Uterus (tissue), 2 donors: ENCODE data around the gene NR2F1.

Experiments used
- POLR2A ChIP-seq, 2 donors: fragments of 450-650 bp; IDR thresholded peaks; one replicate each; pipeline ENCODE4 v1.6.1; 2016; ENCODE audit warnings: antibody characterized with exemption in 2 of 2, mild to moderate bottlenecking in 1 of 2, moderate library complexity in 1 of 2
- TF ChIP-seq, protein P1 (sequence below), 4 experiments: fragments of 200-600 bp in 2 of 4; fragments of 450-650 bp in 2 of 4; sonication (generic) in 2 of 4; IDR thresholded peaks; one replicate each; pipeline ENCODE4 v1.5.1; 2016 to 2019; ENCODE audit warnings: antibody characterized with exemption in 4 of 4, mild to moderate bottlenecking in 2 of 4, moderate library complexity in 1 of 4

DNA sequence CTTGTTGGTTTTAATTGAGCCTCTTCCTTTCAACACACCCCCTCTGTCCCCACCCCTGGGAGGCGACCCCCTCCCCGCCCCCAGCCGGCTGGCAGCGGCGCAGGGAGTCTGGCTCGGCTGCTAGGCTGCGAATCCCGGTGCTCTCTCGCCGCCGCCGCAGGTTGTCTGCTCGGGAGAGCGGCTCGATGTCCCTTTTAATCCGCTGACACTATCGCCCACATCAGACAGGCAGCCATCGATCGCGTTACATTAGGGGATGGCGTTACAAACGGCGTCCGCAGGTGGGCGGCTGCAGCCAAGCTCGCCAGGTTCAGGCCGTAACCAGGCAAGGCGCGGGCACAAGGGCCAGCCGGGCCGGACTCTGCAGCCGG is 3.3 kb upstream of the NR2F1 start:
- TF ChIP-seq, protein P1, sequence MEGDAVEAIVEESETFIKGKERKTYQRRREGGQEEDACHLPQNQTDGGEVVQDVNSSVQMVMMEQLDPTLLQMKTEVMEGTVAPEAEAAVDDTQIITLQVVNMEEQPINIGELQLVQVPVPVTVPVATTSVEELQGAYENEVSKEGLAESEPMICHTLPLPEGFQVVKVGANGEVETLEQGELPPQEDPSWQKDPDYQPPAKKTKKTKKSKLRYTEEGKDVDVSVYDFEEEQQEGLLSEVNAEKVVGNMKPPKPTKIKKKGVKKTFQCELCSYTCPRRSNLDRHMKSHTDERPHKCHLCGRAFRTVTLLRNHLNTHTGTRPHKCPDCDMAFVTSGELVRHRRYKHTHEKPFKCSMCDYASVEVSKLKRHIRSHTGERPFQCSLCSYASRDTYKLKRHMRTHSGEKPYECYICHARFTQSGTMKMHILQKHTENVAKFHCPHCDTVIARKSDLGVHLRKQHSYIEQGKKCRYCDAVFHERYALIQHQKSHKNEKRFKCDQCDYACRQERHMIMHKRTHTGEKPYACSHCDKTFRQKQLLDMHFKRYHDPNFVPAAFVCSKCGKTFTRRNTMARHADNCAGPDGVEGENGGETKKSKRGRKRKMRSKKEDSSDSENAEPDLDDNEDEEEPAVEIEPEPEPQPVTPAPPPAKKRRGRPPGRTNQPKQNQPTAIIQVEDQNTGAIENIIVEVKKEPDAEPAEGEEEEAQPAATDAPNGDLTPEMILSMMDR (IDR thresholded peaks at IDR 0.05), result peak in 1 of 4 experiments; percentile 2
- no peak for TF ChIP-seq POLR2A (IDR thresholded peaks at IDR 0.05)
